Measurements from ENCODE around the gene MARK3. TPM values are rescaled to one million over a fixed set of nuclear protein-coding genes. Genes with fewer than 3 reads are reported as not detected.
"Not testable (repeated sequence)": the region's sequence is repeated elsewhere in the genome, so short reads cannot be mapped to it uniquely, and the experiment has no call there.

MARK3 gene
- total RNA-seq, 1 donor from 2014 or later = 77.9 TPM

DNA sequence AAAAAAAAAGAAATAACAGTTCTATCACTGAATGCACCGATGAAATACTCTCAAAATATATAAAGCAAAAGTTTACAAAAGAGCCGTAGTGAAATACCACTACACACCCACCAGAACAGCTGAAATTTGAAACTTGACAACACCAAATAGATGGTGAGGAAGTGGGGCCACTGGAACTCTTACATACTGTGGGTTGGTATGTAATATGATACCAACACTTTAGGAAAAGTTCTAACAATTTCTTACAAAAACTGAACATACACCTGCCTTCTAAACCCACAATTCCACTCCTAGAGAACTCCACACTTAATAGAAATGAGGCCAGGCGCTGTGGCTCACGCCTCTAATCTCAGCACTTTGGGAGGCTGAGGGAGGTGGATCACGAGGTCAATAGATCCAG, 37.1 kb upstream of the MARK3 start:
- FAIRE-seq (no peak), DNase-seq (ENCODE audit: low read depth) (no peak)
- TF ChIP-seq, protein P1, sequence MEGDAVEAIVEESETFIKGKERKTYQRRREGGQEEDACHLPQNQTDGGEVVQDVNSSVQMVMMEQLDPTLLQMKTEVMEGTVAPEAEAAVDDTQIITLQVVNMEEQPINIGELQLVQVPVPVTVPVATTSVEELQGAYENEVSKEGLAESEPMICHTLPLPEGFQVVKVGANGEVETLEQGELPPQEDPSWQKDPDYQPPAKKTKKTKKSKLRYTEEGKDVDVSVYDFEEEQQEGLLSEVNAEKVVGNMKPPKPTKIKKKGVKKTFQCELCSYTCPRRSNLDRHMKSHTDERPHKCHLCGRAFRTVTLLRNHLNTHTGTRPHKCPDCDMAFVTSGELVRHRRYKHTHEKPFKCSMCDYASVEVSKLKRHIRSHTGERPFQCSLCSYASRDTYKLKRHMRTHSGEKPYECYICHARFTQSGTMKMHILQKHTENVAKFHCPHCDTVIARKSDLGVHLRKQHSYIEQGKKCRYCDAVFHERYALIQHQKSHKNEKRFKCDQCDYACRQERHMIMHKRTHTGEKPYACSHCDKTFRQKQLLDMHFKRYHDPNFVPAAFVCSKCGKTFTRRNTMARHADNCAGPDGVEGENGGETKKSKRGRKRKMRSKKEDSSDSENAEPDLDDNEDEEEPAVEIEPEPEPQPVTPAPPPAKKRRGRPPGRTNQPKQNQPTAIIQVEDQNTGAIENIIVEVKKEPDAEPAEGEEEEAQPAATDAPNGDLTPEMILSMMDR (IDR thresholded peaks at IDR 0.05; ENCODE audit: insufficient read depth, low read length, severe bottlenecking) = no peak

DNA sequence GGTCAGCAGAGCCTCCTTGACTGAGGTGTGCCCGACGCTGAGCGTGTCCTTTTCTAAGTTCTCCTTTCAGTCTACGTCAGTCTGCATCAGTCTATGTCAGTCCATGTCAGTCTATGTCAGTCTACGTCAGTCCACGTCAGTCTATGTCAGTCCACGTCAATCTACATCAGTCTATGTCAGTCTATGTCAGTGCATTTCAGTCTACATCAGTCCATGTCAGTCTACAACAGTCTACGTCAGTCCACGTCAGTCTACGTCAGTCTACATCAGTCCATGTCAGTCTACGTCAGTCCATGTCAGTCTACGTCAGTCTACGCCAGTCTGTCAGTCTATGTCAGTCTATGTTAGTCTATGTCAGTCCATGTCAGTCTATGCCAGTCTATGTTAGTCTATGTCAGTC, 35.2 kb upstream of the MARK3 start:
- no peaks in the 10 kb centered on the region for H3K36me3 ChIP-seq (ENCODE audit: control insufficient read depth, insufficient read depth, low read length)
- FAIRE-seq (no peak), DNase-seq (ENCODE audit: low read depth) (no peak)
- H3K27me3 ChIP-seq (ENCODE audit: control insufficient read depth, insufficient read depth, low read length) = no peaks in the 10 kb centered on the region
- H3K4me3 ChIP-seq (ENCODE audit: low read depth, low read length) = no peak overlapping the region
- TF ChIP-seq, protein P1 (IDR thresholded peaks at IDR 0.05; ENCODE audit: insufficient read depth, low read length, severe bottlenecking) = no peak

More for the DNA sequence above, 37.1 kb upstream of the MARK3 start:
- Histone ChIP-seq H3K27me3 (ENCODE audit: control insufficient read depth, insufficient read depth, low read length) (no peaks in the 10 kb centered on the region), H3K4me3 (ENCODE audit: low read depth, low read length) (no peak overlapping the region), H3K36me3 (ENCODE audit: control insufficient read depth, insufficient read depth, low read length) (peaks cover under 1% of the 10 kb centered on the region)

DNA sequence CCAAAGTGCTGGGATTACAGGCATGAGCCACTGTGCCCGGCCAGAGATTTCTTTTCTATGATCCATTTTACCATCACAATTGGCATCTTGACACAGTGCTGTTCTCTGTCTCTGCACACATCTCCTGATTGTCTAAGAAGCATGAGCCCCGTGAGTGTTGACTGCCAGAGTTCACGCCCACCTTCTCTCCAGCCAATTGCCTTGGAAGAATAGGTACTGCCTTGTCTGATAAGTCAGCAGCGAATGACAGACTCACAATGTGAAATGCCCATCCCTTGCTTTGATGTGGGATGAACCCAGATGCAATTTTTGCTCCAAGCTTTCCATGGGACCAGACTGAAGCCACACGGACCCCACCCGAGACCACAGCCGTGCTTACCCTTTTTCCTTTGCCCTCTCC, 31.9 kb upstream of the MARK3 start:
- FAIRE-seq (no peak), DNase-seq (ENCODE audit: low read depth) (no peak)
- TF ChIP-seq, protein P1 (IDR thresholded peaks at IDR 0.05; ENCODE audit: insufficient read depth, low read length, severe bottlenecking) = no peak
- no peak overlapping the region for H3K4me3 ChIP-seq (ENCODE audit: low read depth, low read length)
- no peaks in the 10 kb centered on the region for H3K36me3 ChIP-seq (ENCODE audit: control insufficient read depth, insufficient read depth, low read length)
- no peaks in the 10 kb centered on the region for H3K27me3 ChIP-seq (ENCODE audit: control insufficient read depth, insufficient read depth, low read length)

DNA sequence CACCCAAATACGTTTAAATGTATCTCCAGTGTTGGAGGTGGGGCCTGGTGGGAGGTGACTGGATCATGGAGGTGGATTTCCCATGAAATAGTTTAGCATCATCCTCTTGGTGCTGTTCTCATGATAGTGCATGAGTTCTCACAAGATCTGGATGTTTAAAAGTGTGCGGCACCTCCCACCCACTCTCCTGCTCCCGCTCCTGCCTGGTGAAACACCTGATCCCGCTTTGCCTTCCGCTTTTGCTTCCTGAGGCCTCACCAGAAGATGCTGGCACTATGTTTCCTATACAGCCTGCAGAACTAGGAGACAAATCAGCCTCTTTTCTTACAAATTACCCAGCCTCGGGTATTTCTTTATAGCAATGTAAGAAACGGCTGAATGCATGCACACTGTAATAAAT, 31.1 kb upstream of the MARK3 start:
- DNase-seq (ENCODE audit: low read depth) (no peak), FAIRE-seq (no peak)
- H3K4me3 ChIP-seq (ENCODE audit: low read depth, low read length) = no peak overlapping the region
- TF ChIP-seq, protein P1 (IDR thresholded peaks at IDR 0.05; ENCODE audit: insufficient read depth, low read length, severe bottlenecking) = no peak
- no peaks in the 10 kb centered on the region for H3K27me3 ChIP-seq (ENCODE audit: control insufficient read depth, insufficient read depth, low read length)
- H3K36me3 ChIP-seq (ENCODE audit: control insufficient read depth, insufficient read depth, low read length) = no peaks in the 10 kb centered on the region

DNA sequence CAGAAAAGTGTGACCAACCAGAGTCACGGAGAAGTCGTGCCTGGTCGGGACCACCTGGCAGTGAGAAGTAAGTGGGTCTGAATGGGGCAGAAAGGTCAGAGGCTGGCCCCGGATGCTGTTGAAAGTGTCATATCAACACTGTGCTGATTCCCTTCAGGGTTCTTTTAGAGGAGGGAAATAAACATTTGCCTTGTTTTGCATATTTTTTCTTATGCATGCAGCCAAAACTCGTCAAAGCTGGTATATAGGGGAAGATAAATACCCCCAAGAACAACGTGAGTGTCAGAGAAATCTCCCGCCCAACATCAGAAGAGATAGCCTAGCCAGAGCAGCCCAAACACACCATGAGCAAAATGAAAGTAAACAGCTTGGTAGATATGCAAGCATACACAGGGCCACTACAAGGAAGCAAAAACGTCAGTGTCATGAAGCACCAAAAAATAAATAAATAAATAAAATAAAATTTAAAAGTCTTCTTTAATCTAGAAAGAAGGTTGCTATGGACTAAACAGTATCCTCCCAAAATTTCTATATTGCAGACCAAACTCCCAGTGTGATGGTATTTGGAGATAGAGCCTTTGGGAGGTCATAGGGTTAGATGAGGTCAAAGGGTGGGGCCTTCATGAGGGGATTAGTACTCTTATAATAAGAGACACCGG, 29.1 kb upstream of the MARK3 start:
- TF ChIP-seq, protein P1 (IDR thresholded peaks at IDR 0.05; ENCODE audit: insufficient read depth, low read length, severe bottlenecking) = no peak
- no peak for DNase-seq (ENCODE audit: low read depth)
- Histone ChIP-seq H3K4me3 (ENCODE audit: low read depth, low read length) (no peak overlapping the region), H3K27me3 (ENCODE audit: control insufficient read depth, insufficient read depth, low read length) (no peaks in the 10 kb centered on the region), H3K36me3 (ENCODE audit: control insufficient read depth, insufficient read depth, low read length) (no peaks in the 10 kb centered on the region)
- no peak for FAIRE-seq

DNA sequence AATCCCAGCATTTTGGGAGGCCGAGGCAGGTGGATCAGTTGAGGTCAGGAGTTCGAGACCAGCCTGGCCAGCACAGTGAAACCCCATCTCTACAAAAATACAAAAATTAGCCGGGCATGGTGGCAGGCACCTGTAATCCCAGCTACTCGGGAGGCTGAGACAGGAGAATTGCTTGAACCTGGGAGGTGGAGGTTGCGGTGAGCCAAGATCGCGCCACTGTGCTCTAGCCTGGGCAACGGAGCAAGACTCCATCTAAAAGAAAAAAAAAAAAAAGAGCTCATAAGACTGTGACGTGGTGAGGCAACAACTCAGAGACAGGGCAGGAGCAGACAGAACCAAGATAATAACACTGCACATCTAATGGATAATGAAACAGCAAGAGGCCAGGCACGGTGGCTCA, 27.7 kb upstream of the MARK3 start:
- not testable (repeated sequence) for H3K4me3 ChIP-seq (ENCODE audit: low read depth, low read length); H3K27me3 ChIP-seq (ENCODE audit: control insufficient read depth, insufficient read depth, low read length); FAIRE-seq; DNase-seq (ENCODE audit: low read depth); H3K36me3 ChIP-seq (ENCODE audit: control insufficient read depth, insufficient read depth, low read length)

All from bronchial epithelial cell (primary cell).